Kidney tubule cell (primary cell): Measurements from ENCODE around the gene OSBPL8.

Experiments used
- DNase-seq: peaks from one replicate; pipeline ENCODE4 v3.0.0-alpha.2; 2018; ENCODE audit warnings: low spot score

The OSBPL8 gene

GRCh38 chr12:76556368-76556767 lies 3.2 kb downstream of the OSBPL8 start:
- DNase-seq: peak; percentile 8

- no peak for DNase-seq
Observed at GRCh38 chr12:76555797-76556196, 3.8 kb downstream of the OSBPL8 start.

- no peak for DNase-seq
Observed at GRCh38 chr12:76555231-76555767, 4.3 kb downstream of the OSBPL8 start.

GRCh38 chr12:76554405-76555230 lies 5.0 kb downstream of the OSBPL8 start:
- no peak for DNase-seq

GRCh38 chr12:76552343-76552938 lies 7.1 kb downstream of the OSBPL8 start:
- DNase-seq: peak; percentile 48

- DNase-seq: no peak
Observed at GRCh38 chr12:76551482-76551888, 8.1 kb downstream of the OSBPL8 start.

- no peak for DNase-seq
Observed at GRCh38 chr12:76549131-76549530, 10.4 kb downstream of the OSBPL8 start.

GRCh38 chr12:76548222-76548837 lies 11.2 kb downstream of the OSBPL8 start:
- no peak for DNase-seq

- DNase-seq: no peak
Observed at GRCh38 chr12:76547526-76547925, 12.0 kb downstream of the OSBPL8 start.

GRCh38 chr12:76546889-76547288 lies 12.7 kb downstream of the OSBPL8 start:
- DNase-seq: no peak

GRCh38 chr12:76545486-76545885 lies 14.1 kb downstream of the OSBPL8 start:
- no peak for DNase-seq

GRCh38 chr12:76544601-76545261 lies 14.8 kb downstream of the OSBPL8 start:
- no peak for DNase-seq

- DNase-seq: no peak
Observed at GRCh38 chr12:76543813-76544347, 15.7 kb downstream of the OSBPL8 start.

- DNase-seq: no peak
Observed at GRCh38 chr12:76542908-76543307, 16.7 kb downstream of the OSBPL8 start.

- DNase-seq: no peak
Observed at GRCh38 chr12:76539727-76540126, 19.8 kb downstream of the OSBPL8 start.

GRCh38 chr12:76537923-76538322 lies 21.6 kb downstream of the OSBPL8 start:
- no peak for DNase-seq

- DNase-seq: no peak
Observed at GRCh38 chr12:76536546-76536945, 23.0 kb downstream of the OSBPL8 start.

- DNase-seq: no peak
Observed at GRCh38 chr12:76535170-76535569, 24.4 kb downstream of the OSBPL8 start.

GRCh38 chr12:76533331-76533730 lies 26.2 kb downstream of the OSBPL8 start:
- DNase-seq: no peak

- no peak for DNase-seq
Observed at GRCh38 chr12:76532520-76532919, 27.1 kb downstream of the OSBPL8 start.

- no peak for DNase-seq
Observed at GRCh38 chr12:76531056-76531455, 28.5 kb downstream of the OSBPL8 start.

- no peak for DNase-seq
Observed at GRCh38 chr12:76530516-76530915, 29.1 kb downstream of the OSBPL8 start.
